HL-60/S4 treated with retinoic acid at 250 ng/mL for 4 days and 3 days (cell line): ENCODE measurements around the gene EIF4EBP2.

Experiments
- in situ Hi-C: fragments of 300-500 bp; cut with MboI; formaldehyde crosslinking; loops from 2 replicates; pipeline ENCODE4 v1.7.0; 2022; ENCODE audit warnings: low sequenced_read_pairs

The EIF4EBP2 gene

DNA sequence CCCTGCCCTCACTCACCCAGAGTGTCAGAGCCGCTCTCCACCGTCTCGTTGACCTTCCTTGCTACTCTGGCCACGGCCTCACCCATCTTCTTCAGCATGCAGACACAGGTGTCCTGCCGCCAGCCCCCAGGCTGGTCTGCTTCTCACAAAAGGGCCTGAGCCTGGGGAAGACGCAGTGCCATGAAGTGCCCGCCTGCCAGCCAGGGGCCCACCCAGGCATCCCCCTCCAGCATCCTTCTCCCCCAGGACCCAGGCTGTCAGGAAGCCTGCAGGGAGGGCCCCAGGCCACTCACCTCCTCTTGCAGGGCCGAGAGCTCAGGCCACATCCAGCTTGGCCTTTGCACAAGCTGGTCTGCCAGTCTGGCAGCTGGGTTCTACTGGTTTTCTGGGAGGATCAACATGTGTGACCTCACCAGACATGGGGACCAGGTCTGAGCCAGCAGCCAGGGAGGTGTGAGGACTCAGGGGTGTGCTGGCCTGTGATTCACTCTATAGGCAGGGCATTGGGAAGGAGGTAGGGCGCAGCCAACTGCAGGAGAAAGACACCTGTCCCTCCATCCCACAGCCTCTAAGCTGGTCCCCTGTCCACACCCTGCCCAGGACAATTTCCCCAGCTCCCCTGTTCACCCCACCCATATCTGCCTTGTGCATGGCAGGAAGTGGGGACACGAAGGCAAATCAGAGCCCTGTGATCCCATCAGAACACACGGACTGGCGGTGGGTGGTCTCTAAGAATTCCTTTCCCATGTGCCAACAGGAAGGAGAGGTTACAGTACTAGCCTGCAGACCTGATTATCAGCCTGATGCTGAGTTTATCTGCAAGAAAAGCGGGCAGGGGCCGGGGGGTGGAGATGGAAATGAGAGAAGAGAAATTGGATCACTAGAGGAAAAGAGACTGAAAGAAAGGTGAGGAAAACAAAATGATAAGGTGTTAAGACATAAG is 27.2 kb upstream of the EIF4EBP2 start:
- in situ Hi-C loops: no loop called here

GRCh38 chr10:70378122-70378521 is 25.8 kb upstream of the EIF4EBP2 start:
- in situ Hi-C loops: no loop called here

GRCh38 chr10:70379581-70380176 is 24.3 kb upstream of the EIF4EBP2 start:
- in situ Hi-C loops: no loop called here

DNA sequence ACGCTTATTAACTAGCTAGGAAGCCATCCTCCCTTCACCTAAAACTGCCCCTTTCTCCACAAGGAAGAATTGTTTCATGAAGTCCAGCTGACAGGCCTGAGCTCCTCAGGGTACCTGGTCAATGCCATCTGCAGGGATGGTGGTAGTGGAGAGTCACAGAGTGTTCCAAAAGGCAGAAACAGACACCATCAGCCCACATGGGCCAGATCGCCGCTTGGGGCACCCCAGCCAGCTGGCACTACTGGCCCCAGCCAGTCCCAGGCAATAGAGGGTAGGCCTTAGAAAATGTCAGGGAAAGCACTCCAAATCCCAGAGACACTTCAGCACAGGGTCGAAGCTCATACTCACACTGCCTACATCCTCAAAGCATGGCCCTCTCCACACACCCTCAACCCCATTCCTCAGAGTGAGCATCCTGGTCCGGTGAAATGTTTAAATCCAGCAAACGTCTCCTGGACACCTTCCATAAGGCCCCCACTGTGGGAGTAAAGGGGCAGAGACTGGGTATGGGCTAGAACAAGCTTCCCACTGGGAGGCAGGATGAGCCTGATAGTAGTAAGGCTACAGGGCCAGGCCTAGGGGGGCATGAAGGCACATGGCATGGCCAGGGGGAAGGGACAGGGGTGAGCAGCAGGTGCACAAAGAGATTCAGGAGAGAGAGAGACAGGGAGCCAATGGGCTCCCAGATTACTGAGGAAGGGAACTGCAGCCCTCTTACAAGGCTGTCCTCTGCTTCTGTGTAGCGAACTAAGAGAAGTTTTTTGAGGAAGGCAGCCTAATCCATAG is 23.4 kb upstream of the EIF4EBP2 start:
- in situ Hi-C loops: no loop called here

DNA sequence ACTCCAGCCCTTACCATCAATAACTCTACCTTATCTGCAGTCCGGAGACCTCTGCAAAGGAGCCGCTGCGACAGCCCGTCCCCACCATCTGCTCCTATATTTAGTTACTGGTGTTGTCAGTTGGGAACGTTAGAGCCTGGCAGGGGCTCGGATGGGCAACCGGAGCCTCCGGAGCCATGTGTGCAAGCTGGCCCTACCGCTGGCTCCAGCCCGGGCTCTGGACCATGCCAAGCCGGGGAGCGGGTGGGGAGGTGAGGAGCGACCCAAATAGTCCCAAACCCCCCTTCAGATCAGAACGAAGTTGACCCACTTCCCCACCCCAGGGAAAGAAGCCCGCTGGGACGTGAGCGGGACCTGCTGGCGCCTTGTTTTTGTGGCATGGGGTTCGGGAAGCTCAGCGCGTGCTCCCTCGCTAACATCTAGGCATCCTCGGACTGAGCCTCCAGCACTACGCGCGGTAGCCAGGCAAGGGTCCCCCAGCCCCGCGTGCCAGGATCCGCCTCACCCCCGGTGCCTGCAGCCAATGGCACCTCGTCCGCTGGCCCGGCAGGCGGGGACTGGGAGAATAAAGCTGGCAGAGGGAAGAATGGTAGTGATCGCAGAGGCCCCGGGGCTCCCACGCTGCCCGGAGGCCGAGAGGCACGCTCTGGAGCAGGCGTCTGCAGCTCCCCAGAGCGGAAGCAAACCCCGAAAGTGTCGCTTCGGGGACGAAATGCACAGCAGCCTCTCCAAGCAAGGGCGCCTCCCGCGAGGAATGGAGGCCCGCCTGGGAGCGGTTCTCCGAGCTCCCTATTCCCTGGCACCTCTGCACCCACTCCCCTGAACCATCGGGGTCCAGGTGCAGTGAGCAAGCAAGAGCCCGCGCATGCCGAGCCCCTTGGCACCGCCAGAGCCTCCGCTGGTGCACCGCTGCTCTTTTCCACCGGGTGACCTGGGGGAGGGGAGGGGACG is 22.2 kb upstream of the EIF4EBP2 start:
- in situ Hi-C loops: no loop called here

DNA sequence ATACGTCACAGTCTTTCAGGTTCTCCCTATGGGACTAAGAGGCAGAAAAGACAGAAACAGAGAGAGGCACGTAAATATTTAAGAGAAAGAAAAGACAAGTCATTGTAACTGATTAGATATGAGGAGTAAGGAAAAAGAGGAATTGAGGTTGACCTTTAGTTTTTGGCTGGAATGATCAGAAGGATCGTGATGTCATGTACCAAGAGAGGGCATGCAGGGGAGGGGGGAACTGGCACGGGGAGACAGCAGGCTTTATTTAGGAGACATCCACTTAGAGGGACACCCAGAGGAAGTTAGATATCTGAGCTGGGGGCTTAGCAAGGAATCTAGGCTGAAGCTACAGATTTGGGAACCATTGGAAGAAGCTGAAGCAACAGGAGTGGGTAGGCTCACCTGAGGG is 12.3 kb upstream of the EIF4EBP2 start:
- in situ Hi-C loops: no loop called here

DNA sequence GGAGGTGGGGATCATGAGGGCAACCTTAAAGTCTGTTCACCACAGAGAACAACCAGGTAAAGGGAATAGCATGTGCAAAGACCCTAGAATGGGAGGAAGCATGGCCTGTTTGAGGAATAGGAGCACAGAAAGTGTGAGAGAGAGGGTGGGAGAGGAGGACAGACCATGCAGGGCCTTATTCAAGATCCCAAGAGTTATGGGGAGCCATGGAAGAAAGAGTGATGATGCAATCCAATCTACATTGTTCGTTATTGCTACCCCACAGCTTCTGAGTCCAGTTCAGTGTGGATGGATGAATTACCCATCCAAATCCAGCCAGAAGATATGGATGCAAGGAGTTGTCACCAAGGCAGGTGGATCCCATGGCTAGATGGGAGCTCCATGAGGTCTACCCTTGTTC is 7.8 kb upstream of the EIF4EBP2 start:
- in situ Hi-C loops: no loop called here

DNA sequence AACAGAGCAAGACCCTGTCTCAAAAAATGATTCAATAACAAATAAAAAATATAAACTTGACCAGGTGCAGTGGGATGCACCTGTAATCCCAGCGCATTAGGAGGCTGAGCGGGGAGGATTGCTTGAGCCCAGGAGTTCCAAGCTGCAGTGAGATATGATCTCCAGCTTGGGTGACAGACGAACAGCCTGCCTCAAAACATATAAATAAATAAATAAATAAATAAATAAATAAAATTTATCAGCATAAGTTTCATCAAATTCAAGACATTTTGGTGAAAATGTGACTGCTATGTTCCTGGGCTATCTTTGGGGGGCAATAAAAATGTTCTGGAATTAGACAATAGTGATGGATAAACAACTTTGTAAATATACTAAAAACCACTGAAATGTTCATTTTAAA is 4.8 kb upstream of the EIF4EBP2 start:
- in situ Hi-C loops: no loop called here

- in situ Hi-C loops: no loop called here
Observed at GRCh38 chr10:70403483-70404035, 386 bp upstream of the EIF4EBP2 start.

GRCh38 chr10:70404787-70405036 is 767 bp downstream of the EIF4EBP2 start:
- in situ Hi-C loops: no loop called here

- in situ Hi-C loops: no loop called here
Observed at GRCh38 chr10:70405037-70405824, 1.3 kb downstream of the EIF4EBP2 start.

GRCh38 chr10:70409772-70410171 is 5.8 kb downstream of the EIF4EBP2 start:
- in situ Hi-C loops: no loop called here

DNA sequence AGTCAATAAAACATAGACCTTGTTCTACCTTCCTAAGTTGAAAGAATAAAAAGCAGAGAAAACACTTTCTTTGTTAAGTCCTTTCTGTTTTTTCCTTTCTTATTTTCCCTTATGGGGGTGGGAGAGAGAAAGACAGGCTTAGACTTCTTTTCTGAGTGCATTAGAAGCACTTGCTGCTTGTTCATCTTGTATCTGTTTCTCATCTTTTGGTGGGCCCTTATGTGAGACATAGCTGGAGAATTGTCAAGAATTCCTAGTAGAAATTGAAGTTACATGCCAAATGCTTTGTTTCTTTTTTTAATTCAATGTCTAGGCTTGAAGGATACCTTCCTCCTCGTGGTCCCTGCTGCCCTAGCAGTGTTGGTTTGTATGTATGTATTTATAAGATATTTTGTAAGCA is 6.7 kb downstream of the EIF4EBP2 start:
- in situ Hi-C loops: no loop called here

- in situ Hi-C loops: no loop called here
Observed at GRCh38 chr10:70412356-70412755, 8.4 kb downstream of the EIF4EBP2 start.

DNA sequence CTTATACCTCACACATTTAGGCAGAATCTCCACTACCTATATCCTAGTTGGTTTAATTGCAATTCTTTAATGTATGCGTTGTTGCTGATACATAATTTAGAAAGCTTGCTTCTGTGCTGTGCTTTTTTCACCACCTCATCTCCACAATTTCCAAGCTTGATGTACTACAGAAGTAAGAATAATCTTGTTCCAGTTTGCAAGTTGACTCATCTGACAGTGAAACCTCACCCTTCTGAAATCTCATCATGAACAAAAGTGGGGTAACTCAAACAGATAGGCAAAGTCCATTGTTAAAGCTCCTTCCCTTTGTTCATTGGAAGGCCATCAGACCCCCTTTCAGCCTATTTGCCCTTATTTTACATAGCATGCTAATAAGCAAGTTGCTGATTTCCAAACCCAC is 13.6 kb downstream of the EIF4EBP2 start:
- in situ Hi-C loops: no loop called here

DNA sequence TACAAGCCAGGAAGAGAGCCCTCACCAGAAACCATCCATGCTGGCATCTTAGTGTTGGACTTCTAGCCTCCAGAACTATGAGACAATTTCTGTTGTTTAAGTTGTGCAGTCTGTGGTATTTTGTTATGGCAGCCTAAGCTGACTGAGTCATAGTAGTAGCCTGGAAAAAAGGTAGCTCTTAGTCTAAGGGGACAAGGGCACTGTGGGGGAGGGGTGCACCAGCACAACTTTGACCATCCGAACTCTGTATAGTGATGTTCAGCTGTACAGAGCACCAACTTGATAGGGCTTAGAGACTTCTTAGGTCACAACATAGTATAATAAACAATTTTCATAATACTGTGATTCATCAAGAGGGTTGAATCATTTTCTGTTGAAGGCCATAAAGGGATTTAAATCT is 14.3 kb downstream of the EIF4EBP2 start:
- in situ Hi-C loops: no loop called here

- in situ Hi-C loops: no loop called here
Observed at GRCh38 chr10:70418713-70419112, 14.8 kb downstream of the EIF4EBP2 start.

DNA sequence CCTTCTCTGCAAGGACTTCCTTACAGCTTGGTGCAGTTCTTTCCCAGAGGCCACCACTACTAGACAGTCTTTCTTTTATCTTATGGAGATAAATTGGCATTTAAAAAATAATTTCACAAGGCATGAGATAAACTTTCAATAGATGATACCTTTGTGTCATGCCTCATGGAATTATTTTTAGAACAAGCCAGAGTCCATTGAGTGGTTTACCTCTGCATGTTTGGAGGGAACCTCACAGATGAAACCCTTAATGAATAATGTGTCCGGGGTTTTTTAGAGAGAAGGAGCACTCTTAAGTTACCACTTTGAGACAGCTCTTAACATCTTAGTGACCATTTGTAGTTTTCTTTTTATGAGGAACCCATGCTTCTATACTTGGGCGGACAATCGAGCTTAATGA is 20.4 kb downstream of the EIF4EBP2 start:
- in situ Hi-C loops: no loop called here

DNA sequence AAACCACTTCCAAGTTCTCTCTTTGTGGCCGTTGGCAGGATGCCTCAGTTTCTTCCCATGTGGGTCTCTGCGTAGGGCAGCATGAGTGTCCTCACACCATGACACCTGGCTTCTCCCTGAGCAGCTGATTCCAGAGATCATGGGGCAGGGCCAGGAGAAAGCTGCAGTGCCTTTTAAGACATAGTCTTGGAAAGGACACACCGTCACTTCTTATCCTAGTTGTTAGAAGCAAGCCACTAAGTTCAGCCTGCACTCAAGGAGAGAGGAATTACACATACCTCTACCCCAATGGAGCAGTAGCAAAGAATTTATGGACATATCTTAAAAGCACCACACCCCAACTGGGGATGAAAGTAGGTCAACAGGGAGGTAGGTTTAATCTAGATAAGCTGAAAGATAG is 21.2 kb downstream of the EIF4EBP2 start:
- in situ Hi-C loops: no loop called here

DNA sequence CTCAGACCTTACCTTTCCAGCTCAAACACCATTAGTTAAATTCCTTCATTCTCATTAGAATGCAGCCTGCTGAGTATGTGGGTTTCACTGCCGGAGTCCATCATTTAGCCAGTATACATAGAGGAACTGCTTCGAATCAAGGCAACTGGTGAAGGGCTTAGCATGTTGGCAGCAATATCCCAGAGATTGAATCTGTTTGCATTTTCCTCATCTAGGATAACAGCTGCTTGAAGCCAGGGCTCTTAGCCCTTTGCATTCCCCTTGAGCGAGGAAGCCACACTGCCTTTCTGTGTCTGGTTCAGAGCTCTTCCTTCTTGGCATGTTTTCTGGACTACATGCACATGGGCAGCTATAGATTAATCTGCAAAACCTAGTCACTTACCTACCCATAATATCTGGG is 22.9 kb downstream of the EIF4EBP2 start:
- in situ Hi-C loops: no loop called here
